GM21619 (cell line): ENCODE results near the gene SPATA18.
A peak's percentile ranks its signal among the peaks of the same experiment; 100 is the strongest.

Source experiments
- ATAC-seq: cut with Tn5 transposase; IDR thresholded peaks from one replicate; pipeline ENCODE4 v1.9.1; 2021; ENCODE audit not compliant: unreplicated experiment

Gene SPATA18, protein sequence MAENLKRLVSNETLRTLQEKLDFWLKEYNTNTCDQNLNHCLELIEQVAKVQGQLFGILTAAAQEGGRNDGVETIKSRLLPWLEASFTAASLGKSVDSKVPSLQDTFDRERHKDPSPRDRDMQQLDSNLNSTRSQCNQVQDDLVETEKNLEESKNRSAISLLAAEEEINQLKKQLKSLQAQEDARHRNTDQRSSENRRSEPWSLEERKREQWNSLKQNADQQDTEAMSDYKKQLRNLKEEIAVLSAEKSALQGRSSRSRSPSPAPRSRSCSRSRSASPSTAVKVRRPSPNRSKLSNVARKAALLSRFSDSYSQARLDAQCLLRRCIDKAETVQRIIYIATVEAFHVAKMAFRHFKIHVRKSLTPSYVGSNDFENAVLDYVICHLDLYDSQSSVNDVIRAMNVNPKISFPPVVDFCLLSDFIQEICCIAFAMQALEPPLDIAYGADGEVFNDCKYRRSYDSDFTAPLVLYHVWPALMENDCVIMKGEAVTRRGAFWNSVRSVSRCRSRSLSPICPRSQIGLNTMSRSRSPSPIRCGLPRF

GRCh38 chr4:52051213-52051614 is at the start of gene SPATA18:
TSS of gene SPATA18 (plus strand) at chr4:52051304. CDS start at chr4:52051705, 401 bp downstream.
- peak; percentile 32 for ATAC-seq

GRCh38 chr4:52001616-52002015 is 49.5 kb upstream of the SPATA18 start:
- no peak for ATAC-seq

DNA sequence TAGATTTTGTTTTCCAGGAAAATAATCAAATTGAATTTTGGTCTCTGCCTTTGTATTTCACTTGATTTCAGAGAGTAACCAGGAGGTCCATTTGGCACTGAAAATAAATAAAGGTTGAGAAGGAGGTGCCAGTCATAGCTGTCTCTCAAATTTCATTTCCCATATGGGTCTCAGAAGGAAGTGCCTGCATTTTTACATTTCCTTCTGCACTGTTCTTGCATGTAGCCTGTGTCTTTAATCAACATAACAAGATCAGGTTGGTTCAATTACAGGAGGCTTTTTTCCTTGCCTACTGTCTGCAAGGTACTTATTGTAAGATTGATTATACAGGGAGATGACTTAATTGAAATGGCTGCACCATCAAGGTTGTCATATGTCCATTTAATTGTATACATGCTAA is 46.7 kb upstream of the SPATA18 start:
- ATAC-seq, result no peak

GRCh38 chr4:52005604-52006273 is 45.4 kb upstream of the SPATA18 start:
- ATAC-seq, result no peak

- no peak for ATAC-seq
Measured at GRCh38 chr4:52006887-52007286, 44.2 kb upstream of the SPATA18 start.

DNA sequence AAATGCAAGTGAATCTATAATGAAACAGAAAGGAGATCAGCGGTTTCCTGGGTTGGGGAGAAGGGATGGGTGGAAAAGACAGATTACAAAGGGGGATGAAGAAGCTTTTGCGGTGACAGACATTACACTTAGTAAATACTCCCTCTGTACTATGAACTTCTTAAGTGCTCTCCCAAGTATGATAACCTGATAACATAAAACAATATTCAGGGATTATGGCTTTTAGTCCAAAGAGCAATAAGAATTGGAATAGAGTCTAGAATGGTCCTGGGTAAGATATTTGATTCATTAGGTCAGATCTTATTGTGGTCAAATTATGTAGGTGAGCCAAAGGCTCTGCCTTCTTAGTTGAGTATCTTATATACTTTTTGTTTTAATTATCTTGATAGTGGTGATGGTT is 40.1 kb upstream of the SPATA18 start:
- ATAC-seq, result no peak

- ATAC-seq, result no peak
Measured at GRCh38 chr4:52012651-52013050, 38.5 kb upstream of the SPATA18 start.

- ATAC-seq, result no peak
Measured at GRCh38 chr4:52014903-52015302, 36.2 kb upstream of the SPATA18 start.

GRCh38 chr4:52015366-52015765 is 35.7 kb upstream of the SPATA18 start:
- ATAC-seq, result no peak

DNA sequence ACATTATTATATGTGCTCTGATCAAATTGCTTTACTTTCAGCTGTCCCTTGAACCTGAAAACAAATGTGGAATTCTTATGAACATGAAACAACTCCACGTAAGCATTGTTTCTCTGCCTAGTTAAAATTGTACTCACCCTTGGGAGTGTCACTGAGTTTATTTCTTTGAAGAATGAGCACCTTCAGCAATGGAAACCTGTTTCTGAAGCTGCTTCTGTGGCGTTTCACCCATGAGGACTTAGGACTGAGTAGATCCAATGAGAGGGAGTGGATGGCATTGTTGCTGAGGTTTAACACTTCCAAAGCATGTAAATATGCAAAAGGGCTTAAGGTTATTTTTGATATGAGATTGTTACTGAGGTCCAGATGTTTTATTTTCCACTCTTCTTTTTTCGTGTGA is 34.1 kb upstream of the SPATA18 start:
- ATAC-seq, result no peak

GRCh38 chr4:52017814-52018213 is 33.3 kb upstream of the SPATA18 start:
- ATAC-seq, result no peak

- no peak for ATAC-seq
Measured at GRCh38 chr4:52019936-52020657, 31.0 kb upstream of the SPATA18 start, which contains the start of gene LRRC66. TSS of gene LRRC66 (minus strand) at chr4:52020363. CDS start at chr4:52017613, 2,750 bp downstream.

GRCh38 chr4:52028970-52029369 is 22.1 kb upstream of the SPATA18 start:
- ATAC-seq, result no peak

DNA sequence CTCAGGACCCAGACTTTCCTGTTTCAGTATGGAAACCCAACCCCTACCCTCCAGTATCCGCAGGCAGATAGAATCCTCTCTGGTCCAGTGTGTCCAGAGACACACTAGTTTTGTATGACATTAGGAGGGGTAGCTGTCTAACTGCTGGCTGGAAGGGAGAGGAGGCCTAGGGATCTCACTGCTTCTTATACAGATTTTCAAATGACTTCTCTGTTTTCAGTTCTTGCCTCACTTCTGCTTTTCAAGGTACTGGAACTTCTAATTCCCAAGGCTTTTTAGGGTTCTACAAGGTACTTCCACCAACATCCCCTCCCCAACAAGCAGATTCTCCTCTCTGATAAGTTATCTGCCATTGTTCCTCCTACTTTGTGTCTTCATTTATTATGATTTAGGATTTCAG is 19.1 kb upstream of the SPATA18 start:
- ATAC-seq, result no peak

DNA sequence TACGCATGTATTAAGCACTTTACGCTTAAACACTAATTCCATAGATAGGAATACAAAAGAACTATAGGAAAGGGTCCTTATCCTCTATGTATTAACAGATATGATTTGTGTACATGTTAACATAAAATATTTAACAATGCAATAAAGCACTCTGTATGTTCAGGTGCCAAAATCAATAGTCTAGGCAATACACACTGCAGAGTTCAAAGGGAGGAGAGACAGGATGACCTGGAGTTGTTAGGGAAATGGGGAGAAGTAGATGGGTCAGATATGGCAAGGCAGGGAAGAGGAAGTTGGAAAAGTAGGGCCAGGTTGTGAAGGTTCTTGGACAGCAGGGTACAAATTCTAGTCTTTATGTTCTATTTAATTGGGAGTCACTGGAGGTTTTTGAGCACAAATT is 15.9 kb upstream of the SPATA18 start:
- no peak for ATAC-seq

GRCh38 chr4:52036886-52037530 is 14.1 kb upstream of the SPATA18 start:
- no peak for ATAC-seq

GRCh38 chr4:52037689-52038102 is 13.4 kb upstream of the SPATA18 start:
- ATAC-seq, result peak; percentile 56

GRCh38 chr4:52038103-52038912 is 12.8 kb upstream of the SPATA18 start, which contains the start of gene SGCB:
TSS of gene SGCB (minus strand) at chr4:52038299. CDS start at chr4:52038259, 40 bp downstream.
- peak; percentile 92 for ATAC-seq

DNA sequence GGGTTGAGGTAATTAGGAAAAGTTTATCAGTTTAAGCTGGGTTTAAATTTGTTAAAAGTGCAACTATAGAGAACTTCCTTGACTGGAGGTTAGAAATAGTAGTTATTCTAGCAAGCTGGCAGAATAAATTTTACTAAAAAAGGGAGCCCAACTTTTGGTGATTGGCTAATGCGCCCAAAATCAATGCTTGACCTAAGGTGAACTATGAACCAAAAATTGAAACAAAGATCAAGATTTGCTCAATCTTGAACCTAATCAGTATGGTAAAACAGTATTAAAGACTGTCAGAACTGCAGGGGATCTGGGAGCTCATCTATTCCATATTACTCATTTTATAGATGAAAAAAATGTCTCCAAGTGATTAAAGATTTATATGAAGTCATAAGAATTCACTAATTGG is 6.1 kb upstream of the SPATA18 start:
- ATAC-seq, result no peak

DNA sequence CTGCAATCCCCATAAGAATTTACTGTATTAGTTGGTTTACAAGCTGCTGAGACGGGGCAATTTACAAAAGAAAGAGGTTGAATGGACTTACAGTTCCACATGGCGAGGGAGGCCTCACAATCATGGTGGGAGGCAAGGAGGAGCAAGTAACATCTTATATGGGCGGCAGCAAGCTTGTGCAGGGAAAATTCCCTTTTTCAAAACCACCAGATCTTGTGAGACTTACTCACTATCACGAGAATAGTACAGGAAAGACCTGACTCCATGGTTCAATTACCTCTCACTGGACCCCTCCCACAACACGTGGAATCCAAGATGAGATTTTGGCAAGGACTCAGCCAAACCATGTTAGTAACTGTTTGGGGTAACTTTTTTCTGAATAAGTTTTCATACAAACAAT is 1.8 kb upstream of the SPATA18 start:
- ATAC-seq, result no peak
